SK-N-SH (cell line): ENCODE data around the gene DCXR. TPM values are rescaled to one million over a fixed set of nuclear protein-coding genes. Genes with fewer than 3 reads are reported as not detected.

Experiments
- CTCF ChIA-PET: fragments of 300-600, 350-600 bp; formaldehyde crosslinking; extraction: SDS; loops from one replicate; lab custom pipeline; 2021; lab: Yijun Ruan, JAX
- POLR2A ChIA-PET: fragments of 350-600 bp; sonication (Branson Sonifier 250); formaldehyde crosslinking; extraction: SDS; loops from one replicate; lab custom pipeline; 2020; ENCODE audit warnings: antibody characterized with exemption, inconsistent platforms; lab: Yijun Ruan, JAX
- DNase-seq: peaks from one replicate; pipeline ENCODE4 v3.0.0; 2012
- H2AFZ ChIP-seq: fragments of 200-600 bp; sonication (generic); 2 replicates; pipeline ENCODE4 v1.8.1; 2016; ENCODE audit warnings: antibody characterized with exemption, mild to moderate bottlenecking, low read depth
- H3F3A ChIP-seq: fragments of 200-600 bp; sonication (generic); replicated peaks from 2 replicates; pipeline ENCODE3; 2016; ENCODE audit warnings: antibody characterized with exemption, mild to moderate bottlenecking; ENCODE audit not compliant: insufficient read depth
- H3K27ac ChIP-seq, 2 experiments: fragments of 200-500 bp in 1 of 2; fragments of 200-600 bp in 1 of 2; sonication (Bioruptor generic) in 1 of 2; sonication (generic), shearing (Covaris generic) in 1 of 2; 2 replicates each; pipeline versions ENCODE4 v1.5.1 to v1.6.1; 2014 to 2016; ENCODE audit warnings: low read depth in 2 of 2, inconsistent platforms in 1 of 2, low read length in 1 of 2, mild to moderate bottlenecking in 1 of 2, mixed read lengths in 1 of 2
- H3K27me3 ChIP-seq: fragments of 200-600 bp; sonication (generic), shearing (Covaris generic); 2 replicates; pipeline ENCODE4 v1.6.1; 2016; ENCODE audit warnings: mixed run types; ENCODE audit not compliant: insufficient read depth
- H3K36me3 ChIP-seq, 2 experiments: fragments of 200-500 bp in 1 of 2; fragments of 200-600 bp in 1 of 2; sonication (Bioruptor generic) in 1 of 2; sonication (generic) in 1 of 2; replicated peaks in 1 of 2; 2 replicates each; pipeline versions ENCODE3 to v1.5.1; 2014 to 2016; ENCODE audit warnings: low read length in 1 of 2, mild to moderate bottlenecking in 1 of 2; ENCODE audit not compliant: insufficient read depth in 2 of 2, control insufficient read depth in 1 of 2
- H3K4me1 ChIP-seq, 2 experiments: fragments of 200-500 bp in 1 of 2; fragments of 200-600 bp in 1 of 2; sonication (Bioruptor generic) in 1 of 2; sonication (generic), shearing (Covaris generic) in 1 of 2; 2 replicates each; pipeline versions ENCODE4 v1.5.1 to v1.6.1; 2014 to 2016; ENCODE audit warnings: low read depth in 1 of 2, low read length in 1 of 2, mixed run types in 1 of 2; ENCODE audit not compliant: insufficient read depth in 2 of 2, control insufficient read depth in 1 of 2
- H3K4me2 ChIP-seq: fragments of 200-600 bp; sonication (generic), shearing (Covaris generic); 2 replicates; pipeline ENCODE4 v1.6.1; 2017; ENCODE audit warnings: mixed run types
- H3K4me3 ChIP-seq, 2 experiments: fragments of 200-500 bp in 1 of 2; fragments of 200-600 bp in 1 of 2; sonication (Bioruptor generic) in 1 of 2; sonication (generic), shearing (Covaris generic) in 1 of 2; 2 replicates each; pipeline versions ENCODE4 v1.5.1 to v1.8.1; 2014 to 2016; ENCODE audit warnings: low read depth in 2 of 2, inconsistent platforms in 1 of 2, low read length in 1 of 2, mild to moderate bottlenecking in 1 of 2, mixed read lengths in 1 of 2, moderate library complexity in 1 of 2
- H3K79me2 ChIP-seq: fragments of 200-600 bp; sonication (generic); 2 replicates; pipeline ENCODE4 v1.8.1; 2017; ENCODE audit warnings: mild to moderate bottlenecking; ENCODE audit not compliant: insufficient read depth
- H3K9ac ChIP-seq: fragments of 200-600 bp; sonication (generic); 2 replicates; pipeline ENCODE4 v1.6.1; 2017; ENCODE audit warnings: mixed run types
- H3K9me2 ChIP-seq: fragments of 200-600 bp; sonication (generic); 2 replicates; pipeline ENCODE4 v1.6.1; 2017; ENCODE audit warnings: mixed run types
- H3K9me3 ChIP-seq: fragments of 200-600 bp; sonication (generic); 2 replicates; pipeline ENCODE4 v1.6.1; 2017; ENCODE audit warnings: mixed run types, mild to moderate bottlenecking, moderate library complexity
- H4K20me1 ChIP-seq: fragments of 200-600 bp; sonication (generic); 2 replicates; pipeline ENCODE4 v1.6.1; 2017; ENCODE audit warnings: mild to moderate bottlenecking, mixed run types; ENCODE audit not compliant: insufficient read depth
- CHD2 ChIP-seq: fragments of 150-350 bp; IDR thresholded peaks from 2 replicates; pipeline ENCODE4 v1.6.1; 2018; ENCODE audit warnings: low read length; ENCODE audit not compliant: partially characterized antibody
- GATA2 ChIP-seq: sonication (generic); formaldehyde crosslinking; IDR thresholded peaks from 2 replicates; pipeline ENCODE4 v1.5.0; 2020; ENCODE audit warnings: mild to moderate bottlenecking, missing genetic modification reagents
- JUND ChIP-seq: IDR thresholded peaks from 2 replicates; pipeline ENCODE4 v1.4.0; 2012
- MEF2A ChIP-seq: IDR thresholded peaks from 2 replicates; pipeline ENCODE4 v1.4.0; 2012; ENCODE audit warnings: low read depth, borderline replicate concordance
- NFIC ChIP-seq: IDR thresholded peaks from 2 replicates; pipeline ENCODE4 v1.4.0; 2012; ENCODE audit warnings: borderline replicate concordance
- POLR2AphosphoS5 ChIP-seq: IDR thresholded peaks from 2 replicates; pipeline ENCODE4 v1.6.1; 2012; ENCODE audit warnings: low read depth, low read length
- RAD21 ChIP-seq: IDR thresholded peaks from 2 replicates; pipeline ENCODE4 v1.6.1; 2012; ENCODE audit warnings: mild to moderate bottlenecking, low read length
- RCOR1 ChIP-seq: fragments of 150-350 bp; IDR thresholded peaks from 2 replicates; pipeline ENCODE4 v1.6.1; 2017; ENCODE audit warnings: antibody characterized with exemption, low read length
- RFX5 ChIP-seq: IDR thresholded peaks from 2 replicates; pipeline ENCODE4 v1.6.1; 2012; ENCODE audit warnings: mild to moderate bottlenecking, improper control_type of control experiment, low read length
- SIN3A ChIP-seq: IDR thresholded peaks from 2 replicates; pipeline ENCODE4 v1.6.1; 2012; ENCODE audit warnings: low read depth, mild to moderate bottlenecking, low read length, moderate library complexity, borderline replicate concordance
- TAF1 ChIP-seq: IDR thresholded peaks from 2 replicates; pipeline ENCODE4 v1.6.1; 2012; ENCODE audit warnings: low read depth, mild to moderate bottlenecking, low read length, moderate library complexity, borderline replicate concordance
- TCF12 ChIP-seq: IDR thresholded peaks from 2 replicates; pipeline ENCODE4 v1.4.0; 2012
- TEAD4 ChIP-seq: IDR thresholded peaks from 2 replicates; pipeline ENCODE4 v1.4.0; 2012; ENCODE audit warnings: mild to moderate bottlenecking, borderline replicate concordance; ENCODE audit not compliant: insufficient read depth
- YY1 ChIP-seq: IDR thresholded peaks from 2 replicates; pipeline ENCODE4 v1.4.0; 2012; ENCODE audit warnings: low read depth, mild to moderate bottlenecking
- WGBS: methylation state at CpG from one replicate; pipeline ENCODE4 v1.1.6; 2017; ENCODE audit warnings: low lambda C conversion rate; 5-methylcytosine and 5-hydroxymethylcytosine counted together
- polyA plus RNA-seq, 3 experiments: library from polyadenylated mRNA; depleted of rRNA; stranded (reverse); fragments of >200 nt; gene quantifications; 2 replicates each; pipeline ENCODE4 v1.2.3, GENCODE V29; 2012
- TF ChIP-seq, protein P1 (sequence below): IDR thresholded peaks from 2 replicates; pipeline ENCODE4 v1.4.0; 2012; ENCODE audit warnings: low read depth, borderline replicate concordance
- TF ChIP-seq, protein P2 (sequence below): fragments of 150-350 bp; IDR thresholded peaks from 2 replicates; pipeline ENCODE4 v1.6.1; 2017; ENCODE audit warnings: antibody characterized with exemption, low read length, low read depth, borderline replicate concordance
- TF ChIP-seq, protein P3 (sequence below): IDR thresholded peaks from 2 replicates; pipeline ENCODE4 v1.4.0; 2012; ENCODE audit warnings: low read depth
- TF ChIP-seq, protein P4 (sequence below): fragments of 150-350 bp; IDR thresholded peaks from 2 replicates; pipeline ENCODE4 v1.6.1; 2016; ENCODE audit warnings: mild to moderate bottlenecking, low read depth, low read length

Gene DCXR
- polyA plus RNA-seq, 1 of the 3 experiments (the other 2 are of a cell fraction), result 190 TPM

DNA sequence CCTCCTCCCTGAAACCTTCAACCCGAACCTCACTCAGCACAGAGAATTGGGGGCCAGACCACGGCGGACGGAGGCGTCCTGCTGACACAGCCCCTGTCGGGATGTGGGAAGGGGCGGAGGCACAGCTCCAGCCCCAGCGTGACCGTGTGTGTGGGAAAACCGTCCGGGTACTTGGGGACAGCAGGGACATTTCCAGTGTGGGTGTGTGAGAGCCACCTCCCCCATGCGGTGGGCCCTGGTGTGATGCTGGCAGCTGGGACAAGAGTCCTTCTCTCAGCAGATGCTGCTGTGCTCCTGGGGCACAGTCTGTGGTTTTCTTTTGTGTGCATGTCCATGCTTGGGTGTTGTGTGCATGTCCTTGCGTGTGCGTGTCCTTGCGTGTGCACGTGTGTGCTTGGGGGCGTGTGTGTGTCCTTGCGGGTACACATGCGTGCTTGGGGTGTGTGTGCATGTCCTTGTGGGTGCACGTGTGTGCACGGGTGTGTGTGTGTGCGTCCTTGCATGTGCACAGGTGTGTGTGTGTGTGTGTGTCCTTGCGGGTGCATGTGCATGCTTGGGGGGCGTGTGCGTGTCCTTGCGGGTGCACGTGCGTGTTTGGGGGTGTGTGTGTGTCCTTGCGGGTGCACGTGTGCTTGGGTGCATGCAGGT lies 31.7 kb downstream of the DCXR start:
- Histone ChIP-seq H3K4me2 (peak overlapping the region; percentile 75; the same call in 1 of the 2 replicates), H3K4me1 (peaks cover 16 to 44% of the 10 kb centered on the region in 2 experiments; a peak in 3 of 4 replicates), H3K9me3 (no peaks in the 10 kb centered on the region), H3K79me2 (peaks cover 12% of the 10 kb centered on the region; the same call in 1 of the 2 replicates), H3K27me3 (no peaks in the 10 kb centered on the region), H2AFZ (no peak overlapping the region), H3K9me2 (no peaks in the 10 kb centered on the region), H3K4me3 (no peak overlapping the region), H3K27ac (peak overlapping the region in 1 of 2 experiments; percentile 90; a peak in 2 of 4 replicates), H3F3A (peaks cover 28% of the 10 kb centered on the region), H4K20me1 (no peaks in the 10 kb centered on the region), H3K36me3 (no peaks in the 10 kb centered on the region), H3K9ac (no peak overlapping the region)
- POLR2A ChIA-PET, result no interaction called here
- CTCF ChIA-PET, result interaction anchor here (0.8 to 4.4 kb wide), 5 partner anchors 10 to 45 kb away, joined by 3 to 53 read pairs (median 6); partner anchors contain the start of gene NOTUM
- 89% methylated on average over 25 of the region's 30 CpGs for WGBS
- DNase-seq, result no peak
- TF ChIP-seq TAF1, result no peak
- TF ChIP-seq, protein P1, sequence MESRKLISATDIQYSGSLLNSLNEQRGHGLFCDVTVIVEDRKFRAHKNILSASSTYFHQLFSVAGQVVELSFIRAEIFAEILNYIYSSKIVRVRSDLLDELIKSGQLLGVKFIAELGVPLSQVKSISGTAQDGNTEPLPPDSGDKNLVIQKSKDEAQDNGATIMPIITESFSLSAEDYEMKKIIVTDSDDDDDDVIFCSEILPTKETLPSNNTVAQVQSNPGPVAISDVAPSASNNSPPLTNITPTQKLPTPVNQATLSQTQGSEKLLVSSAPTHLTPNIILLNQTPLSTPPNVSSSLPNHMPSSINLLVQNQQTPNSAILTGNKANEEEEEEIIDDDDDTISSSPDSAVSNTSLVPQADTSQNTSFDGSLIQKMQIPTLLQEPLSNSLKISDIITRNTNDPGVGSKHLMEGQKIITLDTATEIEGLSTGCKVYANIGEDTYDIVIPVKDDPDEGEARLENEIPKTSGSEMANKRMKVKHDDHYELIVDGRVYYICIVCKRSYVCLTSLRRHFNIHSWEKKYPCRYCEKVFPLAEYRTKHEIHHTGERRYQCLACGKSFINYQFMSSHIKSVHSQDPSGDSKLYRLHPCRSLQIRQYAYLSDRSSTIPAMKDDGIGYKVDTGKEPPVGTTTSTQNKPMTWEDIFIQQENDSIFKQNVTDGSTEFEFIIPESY, result no peak
- no peak for TF ChIP-seq NFIC
- TF ChIP-seq RFX5, result no peak
- no peak for TF ChIP-seq YY1
- TF ChIP-seq GATA2 (CRISPR knock-in tag), result no peak
- TF ChIP-seq TCF12, result no peak
- TF ChIP-seq, protein P2, sequence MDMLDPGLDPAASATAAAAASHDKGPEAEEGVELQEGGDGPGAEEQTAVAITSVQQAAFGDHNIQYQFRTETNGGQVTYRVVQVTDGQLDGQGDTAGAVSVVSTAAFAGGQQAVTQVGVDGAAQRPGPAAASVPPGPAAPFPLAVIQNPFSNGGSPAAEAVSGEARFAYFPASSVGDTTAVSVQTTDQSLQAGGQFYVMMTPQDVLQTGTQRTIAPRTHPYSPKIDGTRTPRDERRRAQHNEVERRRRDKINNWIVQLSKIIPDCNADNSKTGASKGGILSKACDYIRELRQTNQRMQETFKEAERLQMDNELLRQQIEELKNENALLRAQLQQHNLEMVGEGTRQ, result no peak
- TF ChIP-seq JUND, result no peak
- TF ChIP-seq POLR2AphosphoS5, result no peak
- no peak for TF ChIP-seq MEF2A
- TF ChIP-seq, protein P3, sequence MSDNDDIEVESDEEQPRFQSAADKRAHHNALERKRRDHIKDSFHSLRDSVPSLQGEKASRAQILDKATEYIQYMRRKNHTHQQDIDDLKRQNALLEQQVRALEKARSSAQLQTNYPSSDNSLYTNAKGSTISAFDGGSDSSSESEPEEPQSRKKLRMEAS, result no peak
- no peak for TF ChIP-seq RCOR1
- TF ChIP-seq RAD21, result no peak
- TF ChIP-seq CHD2, result no peak
- TF ChIP-seq TEAD4, result no peak
- TF ChIP-seq, protein P4, sequence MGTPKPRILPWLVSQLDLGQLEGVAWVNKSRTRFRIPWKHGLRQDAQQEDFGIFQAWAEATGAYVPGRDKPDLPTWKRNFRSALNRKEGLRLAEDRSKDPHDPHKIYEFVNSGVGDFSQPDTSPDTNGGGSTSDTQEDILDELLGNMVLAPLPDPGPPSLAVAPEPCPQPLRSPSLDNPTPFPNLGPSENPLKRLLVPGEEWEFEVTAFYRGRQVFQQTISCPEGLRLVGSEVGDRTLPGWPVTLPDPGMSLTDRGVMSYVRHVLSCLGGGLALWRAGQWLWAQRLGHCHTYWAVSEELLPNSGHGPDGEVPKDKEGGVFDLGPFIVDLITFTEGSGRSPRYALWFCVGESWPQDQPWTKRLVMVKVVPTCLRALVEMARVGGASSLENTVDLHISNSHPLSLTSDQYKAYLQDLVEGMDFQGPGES, result no peak
- TF ChIP-seq SIN3A, result no peak
- TF ChIP-seq, all 33 proteins: peak for 0
